DOHH2 (cell line): Measurements from ENCODE around the gene NEURL1.

Experiments
- CTCF ChIP-seq: fragments of 200-600 bp; sonication (generic); IDR thresholded peaks from one replicate; pipeline ENCODE4 v1.5.1; 2014; ENCODE audit warnings: antibody characterized with exemption, mild to moderate bottlenecking, low read depth, low read length; ENCODE audit not compliant: poor library complexity, severe bottlenecking
- EZH2phosphoT487 ChIP-seq: fragments of 200-600 bp; sonication (generic); IDR thresholded peaks from 2 replicates; pipeline ENCODE4 v1.6.1; 2017; ENCODE audit warnings: borderline replicate concordance, mild to moderate bottlenecking, antibody characterized with exemption, low read length, moderate library complexity, mixed read lengths

DNA sequence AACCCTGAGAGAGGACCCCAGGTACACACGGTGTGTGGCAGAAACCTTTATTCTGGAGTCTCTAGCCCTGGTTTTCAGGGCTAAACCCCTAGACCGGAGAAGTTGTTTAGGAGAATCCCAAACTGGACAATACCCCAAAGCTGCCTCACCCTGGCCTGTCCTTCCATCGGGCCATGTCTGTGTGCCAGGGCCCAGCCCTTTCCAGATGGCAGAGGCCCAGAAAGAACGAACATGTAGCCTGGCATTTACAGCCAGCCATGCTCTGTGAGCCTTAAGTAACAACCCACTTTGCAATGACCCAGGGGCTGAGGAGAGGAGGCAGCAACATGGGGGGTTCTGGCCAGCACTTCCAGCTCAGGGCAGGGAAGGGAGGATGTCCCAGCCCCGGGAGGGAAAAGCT, 142.1 kb downstream of the NEURL1 start:
- TF ChIP-seq CTCF (no peak), EZH2phosphoT487 (no peak)
